Progenitor cell of endocrine pancreas (in vitro differentiated cells): Measurements from ENCODE around the gene NTHL1. TPM values are rescaled to one million over a fixed set of nuclear protein-coding genes. Genes with fewer than 3 reads are reported as not detected.

Experiments
- DNase-seq: peaks from one replicate; pipeline ENCODE4 v3.0.0; 2021; ENCODE audit warnings: low spot score; ENCODE audit not compliant: unreplicated experiment
- H3K27ac Mint-ChIP-seq: 2 replicates; pipeline ENCODE4 v1.8.0; 2021; ENCODE audit warnings: mild to moderate bottlenecking, moderate library complexity, mixed read lengths
- H3K27me3 Mint-ChIP-seq: 2 replicates; pipeline ENCODE4 v1.8.0; 2021; ENCODE audit warnings: mixed read lengths
- H3K36me3 Mint-ChIP-seq: 2 replicates; pipeline ENCODE4 v1.8.0; 2022; ENCODE audit warnings: mixed read lengths; ENCODE audit not compliant: insufficient read depth
- H3K4me1 Mint-ChIP-seq: 2 replicates; pipeline ENCODE4 v1.8.0; 2021; ENCODE audit warnings: low read depth, mixed read lengths
- H3K4me3 Mint-ChIP-seq: 2 replicates; pipeline ENCODE4 v1.8.0; 2021; ENCODE audit warnings: low read depth, mild to moderate bottlenecking, moderate library complexity, mixed read lengths
- H3K9me3 Mint-ChIP-seq: 2 replicates; pipeline ENCODE4 v1.8.0; 2021; ENCODE audit warnings: low read depth, mixed read lengths
- CTCF ChIP-seq: fragments of 200-600 bp; sonication (generic); IDR thresholded peaks from one replicate; pipeline ENCODE4 v1.5.0; 2021; ENCODE audit warnings: antibody characterized with exemption, mild to moderate bottlenecking; ENCODE audit not compliant: unreplicated experiment
- total RNA-seq: library from RNA; stranded (reverse); gene quantifications from 2 replicates; pipeline ENCODE4 v1.2.1, GENCODE V29; 2021

NTHL1 gene
- total RNA-seq, 1 donor from 2014 or later: 28.1 TPM

- Mint-ChIP-seq H3K36me3 (peaks cover 9% of the 10 kb centered on the region), H3K27ac (no peak overlapping the region), H3K27me3 (no peaks in the 10 kb centered on the region), H3K4me1 (no peaks in the 10 kb centered on the region), H3K9me3 (no peaks in the 10 kb centered on the region), H3K4me3 (no peak overlapping the region)
- TF ChIP-seq CTCF: no peak
- no peak for DNase-seq
Measured at GRCh38 chr16:2075631-2076030, 28.0 kb upstream of the NTHL1 start.

GRCh38 chr16:2074071-2074470, 26.4 kb upstream of the NTHL1 start:
- DNase-seq: no peak
- no peak for TF ChIP-seq CTCF
- Mint-ChIP-seq H3K27me3 (no peaks in the 10 kb centered on the region), H3K4me3 (no peak overlapping the region), H3K36me3 (peaks cover 13% of the 10 kb centered on the region), H3K4me1 (no peaks in the 10 kb centered on the region), H3K27ac (no peak overlapping the region), H3K9me3 (no peaks in the 10 kb centered on the region)

GRCh38 chr16:2072926-2073325, 25.3 kb upstream of the NTHL1 start:
- H3K36me3 Mint-ChIP-seq: peaks cover 16% of the 10 kb centered on the region

GRCh38 chr16:2071454-2072202, 24.0 kb upstream of the NTHL1 start:
- TF ChIP-seq CTCF: no peak
- H3K36me3 Mint-ChIP-seq: peaks cover 13% of the 10 kb centered on the region
- no peaks in the 10 kb centered on the region for H3K4me1 Mint-ChIP-seq
- no peaks in the 10 kb centered on the region for H3K27me3 Mint-ChIP-seq
- H3K4me3 Mint-ChIP-seq: no peak overlapping the region
- H3K9me3 Mint-ChIP-seq: no peaks in the 10 kb centered on the region
- no peak for DNase-seq
- no peak overlapping the region for H3K27ac Mint-ChIP-seq

More at GRCh38 chr16:2072926-2073325, 25.3 kb upstream of the NTHL1 start:
- Mint-ChIP-seq H3K27ac (no peak overlapping the region), H3K9me3 (no peaks in the 10 kb centered on the region), H3K27me3 (no peaks in the 10 kb centered on the region), H3K4me1 (no peaks in the 10 kb centered on the region), H3K4me3 (no peak overlapping the region)
- no peak for DNase-seq
- no peak for TF ChIP-seq CTCF

- no peak overlapping the region for H3K27ac Mint-ChIP-seq
- H3K27me3 Mint-ChIP-seq: no peaks in the 10 kb centered on the region
- H3K36me3 Mint-ChIP-seq: peaks cover 16% of the 10 kb centered on the region
Measured at GRCh38 chr16:2070576-2071453, 23.2 kb upstream of the NTHL1 start.

More at GRCh38 chr16:2070576-2071453, 23.2 kb upstream of the NTHL1 start:
- Mint-ChIP-seq H3K4me3 (no peak overlapping the region), H3K9me3 (no peaks in the 10 kb centered on the region), H3K4me1 (no peaks in the 10 kb centered on the region)
- no peak for DNase-seq
- no peak for TF ChIP-seq CTCF
